ENCODE measurements around the gene ORMDL3.

ORMDL3 gene

GRCh38 chr17:39927101-39927928 is at the start of gene ORMDL3, which contains the start of gene LRRC3C:
Gene ORMDL3, minus strand, starts transcription at chr17:39927601. Its CDS starts 3,398 bp downstream, at chr17:39924203.
Gene LRRC3C, plus strand, starts transcription at chr17:39927732. Its CDS starts 13,792 bp downstream, at chr17:39941524.
- DNase-seq (ENCODE audit: low read depth, low spot score) = peak; percentile 98

- DNase-seq (ENCODE audit: low read depth, low spot score) = no peak
These were observed 48.4 kb upstream of the ORMDL3 start for GRCh38 chr17:39975801-39976200.

GRCh38 chr17:39974433-39974832 is 47.0 kb upstream of the ORMDL3 start:
- DNase-seq (ENCODE audit: low read depth, low spot score) = no peak

- DNase-seq (ENCODE audit: low read depth, low spot score) = no peak
These were observed 46.1 kb upstream of the ORMDL3 start for GRCh38 chr17:39973496-39973895.

GRCh38 chr17:39972271-39972670 is 44.9 kb upstream of the ORMDL3 start:
- no peak for DNase-seq (ENCODE audit: low read depth, low spot score)

- no peak for DNase-seq (ENCODE audit: low read depth, low spot score)
These were observed 43.7 kb upstream of the ORMDL3 start for GRCh38 chr17:39971076-39971603.

GRCh38 chr17:39970157-39970692 is 42.8 kb upstream of the ORMDL3 start:
- DNase-seq (ENCODE audit: low read depth, low spot score) = no peak

- DNase-seq (ENCODE audit: low read depth, low spot score) = no peak
These were observed 42.0 kb upstream of the ORMDL3 start for GRCh38 chr17:39969375-39969774.

GRCh38 chr17:39968761-39969160 is 41.4 kb upstream of the ORMDL3 start:
- DNase-seq (ENCODE audit: low read depth, low spot score) = no peak

- DNase-seq (ENCODE audit: low read depth, low spot score) = no peak
These were observed 39.4 kb upstream of the ORMDL3 start for GRCh38 chr17:39966771-39967170.

- DNase-seq (ENCODE audit: low read depth, low spot score) = no peak
These were observed 37.8 kb upstream of the ORMDL3 start for GRCh38 chr17:39965017-39965699.

GRCh38 chr17:39963829-39964228 is 36.4 kb upstream of the ORMDL3 start:
- no peak for DNase-seq (ENCODE audit: low read depth, low spot score)

GRCh38 chr17:39962642-39963220 is 35.3 kb upstream of the ORMDL3 start, which contains the start of gene GSDMA:
Gene GSDMA, plus strand, starts transcription at chr17:39963004. Its CDS starts 2,684 bp downstream, at chr17:39965688.
- DNase-seq (ENCODE audit: low read depth, low spot score) = no peak

- no peak for DNase-seq (ENCODE audit: low read depth, low spot score)
These were observed 33.2 kb upstream of the ORMDL3 start for GRCh38 chr17:39960524-39961041.

GRCh38 chr17:39955726-39956225 is 28.4 kb upstream of the ORMDL3 start:
- DNase-seq (ENCODE audit: low read depth, low spot score) = no peak

- no peak for DNase-seq (ENCODE audit: low read depth, low spot score)
These were observed 27.5 kb upstream of the ORMDL3 start for GRCh38 chr17:39954876-39955275.

GRCh38 chr17:39953471-39953888 is 26.1 kb upstream of the ORMDL3 start:
- DNase-seq (ENCODE audit: low read depth, low spot score) = no peak

- peak; percentile 98 for DNase-seq (ENCODE audit: low read depth, low spot score)
These were observed 25.5 kb upstream of the ORMDL3 start for GRCh38 chr17:39952680-39953470.

GRCh38 chr17:39951924-39952679 is 24.7 kb upstream of the ORMDL3 start:
- DNase-seq (ENCODE audit: low read depth, low spot score) = no peak

GRCh38 chr17:39950871-39951348 is 23.5 kb upstream of the ORMDL3 start:
- DNase-seq (ENCODE audit: low read depth, low spot score) = no peak
